Measurements from ENCODE around the gene GLRA3. TPM values are rescaled to one million over a fixed set of nuclear protein-coding genes. Genes with fewer than 3 reads are reported as not detected.

GLRA3 gene
- total and polyA plus RNA-seq, 2 of the 8 experiments (the other 6 are each of a cell fraction or from before 2014, with no cell fraction given) = 0.02 TPM; not detected in 1

DNA sequence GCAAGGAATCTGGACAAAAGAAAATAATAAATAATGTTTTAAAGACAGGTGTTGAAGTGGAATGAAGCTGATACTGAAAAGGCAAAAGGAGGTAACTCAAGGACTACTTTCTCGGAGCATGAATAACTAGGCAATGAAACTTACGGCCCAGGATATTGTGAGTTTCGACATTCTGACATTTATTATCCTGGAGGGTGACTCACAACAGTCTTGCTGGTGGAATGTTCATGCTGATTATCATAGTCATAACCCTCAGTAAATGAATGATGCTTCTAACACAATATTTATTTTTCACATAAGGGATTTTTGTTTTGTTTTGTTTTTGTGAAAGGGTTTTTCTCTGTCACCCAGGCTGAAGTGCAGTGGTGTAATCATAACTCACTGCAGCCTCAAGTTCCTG lies 159.8 kb downstream of the GLRA3 start:
- FAIRE-seq = no peak
- no peak overlapping the region for H2BK5ac ChIP-seq (ENCODE audit: low read depth, low read length)
- TF ChIP-seq GTF2F1 (IDR thresholded peaks at IDR 0.05; ENCODE audit: borderline replicate concordance, low read depth, low read length) = no peak
- no peak for TF ChIP-seq NRF1 (IDR thresholded peaks at IDR 0.05; ENCODE audit: low read depth, low read length)
- TF ChIP-seq SIRT6 (IDR thresholded peaks at IDR 0.05; ENCODE audit: low read length) = no peak

More for the DNA sequence above, 159.8 kb downstream of the GLRA3 start:
- Histone ChIP-seq H3K79me2 (ENCODE audit: control insufficient read depth in 1 of 2, insufficient read depth in 2 of 2, low read length in 2 of 2) (no peaks in the 10 kb centered on the region), H4K91ac (replicated peaks; ENCODE audit: insufficient read length, low read length) (no peak overlapping the region), H2BK20ac (ENCODE audit: low read length) (no peak overlapping the region), H2BK12ac (ENCODE audit: low read depth, low read length) (no peak overlapping the region), H3K9ac (replicated peaks in 1 of 4; ENCODE audit: extremely low read depth in 1 of 4, low read depth in 3 of 4, low read length in 3 of 4) (no peak overlapping the region), H2BK15ac (ENCODE audit: low read length) (no peak overlapping the region), H3K23me2 (ENCODE audit: low read depth, low read length) (no peaks in the 10 kb centered on the region), H3K9me3 (ENCODE audit: insufficient read depth in 2 of 2, low read depth in 1 of 2, low read length in 1 of 2) (no peaks in the 10 kb centered on the region), H3K18ac (ENCODE audit: extremely low read depth, low read length) (no peak overlapping the region), H2BK120ac (replicated peaks; ENCODE audit: low read depth, low read length) (no peak overlapping the region), H3K36me3 (ENCODE audit: control insufficient read depth in 2 of 4, insufficient read depth in 4 of 4, low read length in 3 of 4) (no peaks in the 10 kb centered on the region), H3K27ac (ENCODE audit: low read depth, low read length) (no peak overlapping the region), H4K5ac (ENCODE audit: insufficient read length, low read depth, low read length) (no peak overlapping the region), H3K4me1 (replicated peaks in 1 of 4; ENCODE audit: control insufficient read depth in 3 of 4, insufficient read depth in 4 of 4, low read length in 3 of 4) (no peaks in the 10 kb centered on the region), H2AK5ac (ENCODE audit: low read depth, low read length) (no peak overlapping the region), H2AFZ (ENCODE audit: low read length) (no peak overlapping the region), H3K79me1 (ENCODE audit: low read depth, low read length) (no peaks in the 10 kb centered on the region), H4K8ac (ENCODE audit: extremely low read depth, insufficient read depth, low read length) (no peak overlapping the region), H3K4ac (replicated peaks; ENCODE audit: insufficient read length, low read depth, low read length) (no peak overlapping the region), H3K14ac (ENCODE audit: insufficient read length) (no peak overlapping the region), H3K4me3 (ENCODE audit: extremely low read depth in 1 of 4, insufficient read depth in 2 of 4, low read depth in 3 of 4, low read length in 4 of 4) (no peak overlapping the region), H3K56ac (replicated peaks; ENCODE audit: insufficient read length, low read depth, low read length) (no peak overlapping the region), H3K27me3 (replicated peaks in 1 of 4; ENCODE audit: control insufficient read depth in 3 of 4, extremely low read depth in 1 of 4, insufficient read depth in 3 of 4, low read length in 3 of 4) (no peaks in the 10 kb centered on the region), H3K4me2 (ENCODE audit: insufficient read depth in 1 of 2, low read depth in 2 of 2, low read length in 2 of 2) (no peak overlapping the region), H4K20me1 (replicated peaks in 1 of 2; ENCODE audit: control insufficient read depth in 1 of 2, insufficient read depth in 2 of 2, low read length in 2 of 2) (no peaks in the 10 kb centered on the region), H3K23ac (ENCODE audit: insufficient read length) (no peak overlapping the region)
- WGBS, 2 experiments (ENCODE audit: extremely low coverage in 1 of 2, insufficient coverage in 1 of 2, insufficient read length in 1 of 2, insufficient replicate concordance in 2 of 2, low coverage in 1 of 2, low lambda C conversion rate in 2 of 2, missing lambda C conversion rate in 1 of 2) = 97% methylated on average over 3 of the region's 3 CpGs; no CpG with 5 or more reads in 1 of the 2 experiments
- DNase-seq (ENCODE audit: low read depth in 1 of 2, low spot score in 2 of 2) = no peak
- ChIA-PET POLR2A (ENCODE audit: partially characterized antibody) (no interaction called here), CTCF (ENCODE audit: partially characterized antibody) (no interaction called here)

All from H1 (cell line).